HG03066 (cell line): ENCODE results near the gene SERPINB3.
A peak's percentile ranks its signal among the peaks of the same experiment; 100 is the strongest.
"Not testable (repeated sequence)": the region's sequence is repeated elsewhere in the genome, so short reads cannot be mapped to it uniquely, and the experiment has no call there.

Source experiments
- ATAC-seq: cut with Tn5 transposase; IDR thresholded peaks from one replicate; pipeline ENCODE4 v1.9.1; 2021; ENCODE audit warnings: low read depth; ENCODE audit not compliant: unreplicated experiment

SERPINB3 gene

DNA sequence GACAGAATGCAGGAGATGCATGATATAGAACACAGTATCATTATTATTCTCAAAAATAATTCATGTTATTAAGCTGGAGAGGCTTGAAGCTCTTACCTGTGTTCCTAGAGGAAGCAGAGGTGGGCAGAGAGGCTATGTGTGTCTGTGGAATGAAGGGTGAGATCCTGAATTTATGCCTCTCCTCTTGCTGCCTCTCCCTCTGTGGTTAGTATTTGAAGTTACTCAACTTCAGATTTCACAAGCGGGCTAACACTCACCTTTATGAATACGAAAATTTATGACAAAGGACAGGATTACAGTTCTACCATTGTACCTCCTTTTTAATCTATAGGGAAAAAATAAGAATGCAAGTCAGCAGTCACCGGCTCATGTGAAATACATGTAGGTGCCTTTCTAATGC, at the start of gene SERPINB3:
Gene SERPINB3 (minus strand): TSS at position 144 of the 400 bp plus-strand sequence. CDS start 677 bp downstream, outside the sequence.
- ATAC-seq = not testable (repeated sequence)

DNA sequence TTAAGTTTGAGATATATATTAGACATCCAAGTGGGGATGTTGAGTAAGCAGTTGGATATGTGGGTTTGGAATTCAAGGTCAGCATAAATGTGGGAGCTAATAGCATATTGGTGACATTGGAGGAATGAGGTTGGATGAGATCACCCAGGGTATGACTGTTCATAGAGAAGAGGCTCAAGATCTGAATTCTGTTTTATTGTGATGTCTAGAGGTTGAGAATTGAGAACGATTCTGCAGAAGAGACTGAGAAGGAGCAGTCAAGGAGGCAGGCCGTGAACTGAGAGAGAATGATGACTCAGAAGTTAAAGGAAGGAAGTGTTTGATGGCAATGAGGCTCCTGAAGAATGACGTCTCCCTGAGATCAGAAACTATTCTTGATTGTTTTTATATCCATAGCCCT, 47.0 kb upstream of the SERPINB3 start:
- no peak for ATAC-seq

DNA sequence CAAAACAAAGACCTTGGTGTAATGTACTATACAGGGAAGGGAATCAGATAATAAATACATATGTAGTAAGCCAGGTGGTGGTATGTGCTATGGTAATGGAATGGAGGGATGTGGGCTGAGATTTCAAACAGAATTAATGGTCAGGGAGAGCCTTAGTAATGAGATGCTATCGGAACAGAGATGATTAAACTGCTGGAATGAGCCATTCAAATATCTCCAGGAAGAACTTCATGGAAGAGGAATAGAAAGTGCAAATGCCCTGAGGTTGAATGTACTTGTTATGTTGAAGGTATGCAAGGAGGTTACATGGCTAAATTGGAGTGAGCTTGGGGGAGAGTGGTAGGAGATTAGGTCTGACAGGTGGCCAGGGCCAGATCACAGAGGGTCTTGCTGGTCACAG, 46.1 kb upstream of the SERPINB3 start:
- ATAC-seq = no peak

DNA sequence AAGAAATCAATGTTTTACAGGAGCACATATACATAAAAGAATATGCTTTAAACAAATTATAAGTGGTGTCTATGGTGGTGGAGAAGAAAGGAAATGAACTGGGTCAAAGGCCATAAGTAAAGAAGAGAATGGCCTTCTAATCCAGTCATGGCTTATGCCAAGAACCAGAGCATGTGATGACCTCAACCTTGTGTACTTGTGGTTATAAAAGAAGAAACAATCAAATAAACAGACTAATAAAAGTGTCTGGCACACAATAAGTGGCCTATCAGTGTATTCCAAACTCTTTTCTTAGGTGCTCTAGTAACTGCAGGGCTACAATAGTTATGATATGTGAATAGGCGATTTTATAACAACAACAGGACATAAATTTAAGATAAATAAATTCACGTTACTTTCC, 43.7 kb upstream of the SERPINB3 start:
- ATAC-seq = no peak

DNA sequence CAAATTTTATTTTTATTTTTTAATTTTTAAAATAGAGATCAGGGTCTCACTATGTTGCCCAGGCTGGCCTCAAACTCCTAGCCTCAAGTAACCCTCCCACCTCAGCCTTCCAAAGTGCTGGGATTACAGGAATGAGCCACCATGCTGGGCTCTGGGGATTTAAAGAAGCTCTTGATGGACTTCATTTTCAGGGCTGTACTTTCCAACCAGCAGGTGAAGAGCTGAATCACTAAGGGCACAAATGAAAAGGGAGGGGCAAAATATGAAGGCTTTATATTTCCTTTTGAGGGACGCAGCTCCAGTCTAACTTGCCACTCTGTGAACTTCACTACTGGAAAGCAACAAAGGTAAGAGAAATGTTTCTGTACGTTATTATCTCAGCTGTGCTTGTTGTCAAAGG, 41.0 kb upstream of the SERPINB3 start, which contains the start of gene SERPINB11:
Gene SERPINB11 (plus strand): TSS at position 301 of the 400 bp plus-strand sequence. CDS start 7,234 bp downstream, outside the sequence.
- ATAC-seq = no peak

DNA sequence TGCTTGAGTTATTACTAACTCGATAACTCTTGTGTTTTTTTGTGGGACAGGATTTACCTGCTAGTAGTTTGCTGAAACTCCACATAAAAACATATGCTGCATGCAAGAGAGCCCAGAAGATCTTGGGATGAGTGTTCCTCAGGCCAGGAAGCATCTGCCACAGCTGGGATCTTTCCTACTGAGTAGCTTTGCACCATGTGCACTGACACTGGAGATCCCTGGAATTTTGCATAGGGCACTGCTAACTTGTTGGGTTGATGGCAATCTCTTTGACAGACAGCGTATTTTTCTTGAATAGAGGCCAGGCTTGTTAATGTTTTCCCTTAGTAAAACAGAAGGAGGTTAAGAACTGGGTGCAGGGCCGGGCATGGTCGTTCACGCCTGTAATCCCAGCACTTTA, 40.3 kb upstream of the SERPINB3 start:
- ATAC-seq = no peak

DNA sequence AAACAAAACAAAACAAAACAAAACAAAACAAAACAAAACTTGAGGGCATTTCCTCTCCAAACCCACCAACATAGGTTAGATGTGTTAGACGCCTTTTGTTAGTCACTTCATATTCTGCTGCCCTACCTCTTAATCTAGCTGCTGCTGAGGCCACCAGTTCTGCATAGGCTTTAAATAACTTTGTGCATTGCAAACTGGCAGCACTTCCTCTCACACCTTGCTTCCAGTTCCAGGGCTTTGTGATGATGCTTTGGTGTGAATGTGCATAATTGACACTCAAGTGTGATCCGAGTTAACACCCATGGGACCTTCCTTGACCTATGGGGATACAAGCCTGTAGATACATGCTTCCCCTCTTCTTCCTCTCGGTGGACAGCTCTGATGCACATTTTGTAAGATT, 38.8 kb upstream of the SERPINB3 start:
- no peak for ATAC-seq

DNA sequence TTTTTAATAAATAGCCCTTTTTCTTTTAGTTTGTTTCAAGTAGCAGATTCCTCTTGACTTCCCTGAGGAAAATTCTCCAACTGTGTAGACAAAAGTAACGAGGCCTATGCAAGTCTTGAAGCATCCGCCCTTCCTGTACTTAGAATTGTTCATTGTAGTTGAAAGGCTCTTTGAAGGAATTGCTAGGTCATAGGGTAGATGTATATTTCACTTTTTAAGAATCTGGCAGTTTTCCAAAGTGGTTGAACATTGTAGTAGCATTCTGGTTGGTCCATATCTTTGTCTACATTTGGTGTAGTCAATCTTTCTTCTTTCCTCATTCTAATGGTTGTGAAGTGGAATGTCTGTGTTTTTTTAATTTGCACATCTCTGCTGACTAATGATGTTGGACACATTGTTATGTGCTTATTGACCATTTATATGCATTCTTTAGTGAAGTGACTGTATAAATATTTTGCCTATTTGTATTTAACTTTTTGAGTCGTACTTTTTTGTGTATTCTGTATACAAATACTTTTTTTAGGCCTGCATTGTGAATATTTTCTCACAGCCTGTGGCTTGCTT, 35.5 kb upstream of the SERPINB3 start:
- no peak for ATAC-seq

DNA sequence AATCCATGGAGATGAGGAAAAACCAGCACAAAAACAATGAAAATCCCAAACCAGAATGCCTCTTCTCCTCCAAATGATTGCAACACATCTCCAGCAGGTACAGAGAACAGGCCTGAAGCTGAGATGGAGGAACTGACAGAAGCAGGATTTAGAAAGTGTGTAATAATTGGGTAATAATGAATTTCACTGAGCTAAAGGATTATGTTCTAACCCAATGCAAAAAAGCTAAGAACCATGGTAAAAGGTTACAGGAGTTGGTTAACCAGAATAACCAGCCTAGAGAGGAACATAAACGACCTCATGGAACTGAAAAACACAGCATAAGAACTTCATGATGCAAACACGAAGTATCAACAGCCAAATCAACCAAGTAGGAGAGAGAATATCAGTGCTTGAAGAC, 27.4 kb upstream of the SERPINB3 start:
- no peak for ATAC-seq

DNA sequence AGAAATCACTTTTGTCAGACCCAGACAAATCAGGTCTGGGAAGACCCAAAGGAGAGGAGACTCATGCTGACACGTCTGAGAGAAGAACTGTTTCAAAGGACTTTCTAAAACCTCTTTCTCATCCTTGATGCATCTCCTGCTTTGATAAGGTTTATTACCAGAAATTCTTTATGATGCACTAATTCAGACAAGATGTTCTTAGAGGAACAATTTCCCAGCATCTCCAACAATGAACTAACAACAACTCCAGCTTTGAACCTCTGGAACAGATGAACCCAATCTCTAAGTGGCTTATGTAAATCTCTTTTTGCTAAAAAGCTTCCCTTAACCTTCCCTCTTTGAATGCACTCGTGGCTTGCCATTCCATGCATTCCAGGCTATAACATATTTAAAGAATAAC, 25.2 kb upstream of the SERPINB3 start:
- ATAC-seq = no peak

DNA sequence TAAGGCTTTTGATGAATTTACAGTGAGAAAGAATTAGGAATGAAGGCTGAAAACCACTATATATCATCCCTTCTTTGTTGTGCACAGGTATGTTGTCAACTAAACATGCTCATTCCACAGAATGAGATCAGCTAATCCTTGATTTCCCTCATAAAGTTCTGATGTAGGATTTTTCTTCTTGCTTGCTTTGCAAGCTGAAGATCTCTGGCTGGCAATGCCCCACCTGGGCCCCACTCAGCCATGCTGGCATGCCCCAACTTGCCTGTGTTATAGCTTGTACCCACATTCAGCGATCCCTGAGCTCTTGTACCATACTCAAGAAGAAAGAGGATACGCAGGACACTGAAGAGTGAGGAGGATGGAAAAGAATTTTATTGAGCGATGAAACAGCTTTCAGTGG, 23.0 kb upstream of the SERPINB3 start:
- ATAC-seq = no peak

DNA sequence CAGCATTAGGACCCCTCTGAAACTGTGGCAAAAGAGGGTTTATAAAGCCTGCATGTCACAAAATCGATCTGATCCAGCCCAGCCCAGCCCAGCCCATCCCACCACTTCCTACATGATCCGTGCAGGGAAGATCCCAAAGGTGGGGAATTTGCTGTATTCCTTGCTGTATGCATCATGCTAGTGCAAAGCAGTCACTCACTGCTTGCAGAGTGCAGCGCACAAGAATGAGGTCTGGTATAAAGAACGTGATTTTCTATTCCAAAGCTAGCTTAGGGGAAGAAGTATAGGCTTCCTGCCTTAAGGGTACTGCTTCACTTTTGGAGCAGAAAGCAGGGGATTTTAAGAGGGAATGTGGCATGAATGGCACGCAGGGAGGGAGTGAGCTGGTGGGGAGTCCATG, 22.2 kb upstream of the SERPINB3 start:
- ATAC-seq = no peak

DNA sequence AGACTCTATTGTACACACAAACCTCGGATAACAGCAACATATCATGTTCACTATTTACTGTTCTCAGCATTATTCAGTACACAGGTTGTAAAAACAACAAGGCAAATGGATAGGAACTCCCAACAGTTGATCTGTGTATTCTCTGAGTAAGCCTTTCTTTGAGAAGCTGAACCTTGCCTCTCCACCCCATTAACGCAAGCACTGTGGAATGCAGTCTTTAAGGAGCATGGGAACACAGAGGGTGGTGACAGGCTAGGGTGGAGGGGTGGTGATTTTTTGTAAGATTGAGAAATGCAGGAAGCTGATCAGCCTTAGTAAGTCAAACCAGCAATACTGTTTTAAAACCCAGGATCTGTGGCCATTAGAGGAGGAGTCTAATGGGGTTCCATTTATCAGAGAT, 21.5 kb upstream of the SERPINB3 start:
- ATAC-seq = no peak

DNA sequence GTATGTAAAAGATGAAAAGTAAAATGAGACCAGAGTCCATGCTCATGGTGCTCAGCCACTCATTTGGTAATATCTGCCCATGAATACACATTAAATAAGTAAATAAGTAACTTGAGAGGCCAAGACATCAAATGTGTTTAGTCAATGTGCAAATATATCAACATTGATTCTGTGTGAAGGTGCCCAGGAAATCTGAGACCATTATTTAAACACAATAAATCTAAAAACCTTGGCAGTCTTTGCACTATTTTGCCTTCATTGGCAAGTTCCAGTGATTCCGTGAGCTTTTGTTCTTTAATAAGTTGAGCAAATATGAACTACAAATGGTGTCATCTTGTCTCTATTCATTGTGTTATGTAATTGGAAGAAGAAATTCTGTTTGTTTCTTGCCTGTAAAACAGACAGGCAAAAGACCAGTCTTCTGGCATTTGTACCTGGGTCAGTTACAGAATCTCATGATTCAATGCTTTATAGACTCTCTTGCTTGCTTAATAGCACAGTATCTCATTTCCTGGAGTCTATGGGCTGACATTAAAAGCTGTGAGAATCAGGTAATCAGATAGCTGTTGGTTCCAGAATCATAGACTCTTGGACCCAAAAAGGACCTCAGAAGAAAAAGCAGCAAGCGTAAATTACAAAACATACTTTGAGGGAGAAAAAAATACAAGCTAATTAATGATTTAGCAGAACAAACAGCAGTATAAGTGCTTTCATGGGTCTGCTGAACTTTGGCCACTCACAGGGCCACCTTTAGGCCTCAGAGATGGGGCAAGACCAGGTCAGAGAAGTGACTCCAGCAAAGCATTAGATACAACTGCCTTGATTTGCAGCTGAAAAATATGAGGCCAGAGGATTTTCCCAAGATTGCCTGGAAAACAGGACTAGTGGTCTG, 20.0 kb upstream of the SERPINB3 start:
- no peak for ATAC-seq

DNA sequence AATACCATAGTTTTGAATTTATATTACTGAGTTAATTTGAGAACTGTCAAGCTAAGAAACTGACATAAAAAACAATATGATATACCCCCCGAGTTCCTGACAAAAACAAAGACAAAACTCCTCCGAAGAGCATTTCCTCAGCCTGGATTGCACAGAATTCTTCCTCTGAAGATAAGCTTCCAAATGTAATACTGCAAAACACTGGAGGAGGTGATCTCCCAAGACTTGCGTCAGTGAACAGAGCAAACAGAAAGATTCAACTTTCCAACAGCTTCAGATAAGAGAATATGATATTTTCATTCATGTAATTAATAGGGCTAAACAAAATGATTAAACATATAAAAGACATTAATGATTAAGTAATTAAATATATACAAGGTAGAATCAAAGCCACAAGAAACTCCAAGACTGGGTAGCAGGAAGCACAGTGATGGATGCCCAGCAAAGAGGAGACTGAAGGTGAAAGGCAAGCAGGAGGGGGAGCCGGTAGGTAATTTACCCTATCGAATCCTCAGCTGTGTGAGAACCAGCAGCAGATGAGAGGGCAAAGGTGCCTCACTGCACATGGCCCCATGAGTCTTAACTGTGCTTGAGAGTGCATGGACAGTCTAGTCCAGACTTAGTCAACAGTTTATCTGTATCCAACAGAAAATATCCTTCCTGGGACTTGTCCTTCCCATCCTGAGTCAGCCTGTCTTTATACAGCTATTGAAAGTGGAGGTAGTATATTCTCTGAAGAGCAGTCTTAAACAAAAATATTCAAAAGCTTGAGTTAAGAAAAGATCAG, 18.3 kb upstream of the SERPINB3 start:
- ATAC-seq = no peak

DNA sequence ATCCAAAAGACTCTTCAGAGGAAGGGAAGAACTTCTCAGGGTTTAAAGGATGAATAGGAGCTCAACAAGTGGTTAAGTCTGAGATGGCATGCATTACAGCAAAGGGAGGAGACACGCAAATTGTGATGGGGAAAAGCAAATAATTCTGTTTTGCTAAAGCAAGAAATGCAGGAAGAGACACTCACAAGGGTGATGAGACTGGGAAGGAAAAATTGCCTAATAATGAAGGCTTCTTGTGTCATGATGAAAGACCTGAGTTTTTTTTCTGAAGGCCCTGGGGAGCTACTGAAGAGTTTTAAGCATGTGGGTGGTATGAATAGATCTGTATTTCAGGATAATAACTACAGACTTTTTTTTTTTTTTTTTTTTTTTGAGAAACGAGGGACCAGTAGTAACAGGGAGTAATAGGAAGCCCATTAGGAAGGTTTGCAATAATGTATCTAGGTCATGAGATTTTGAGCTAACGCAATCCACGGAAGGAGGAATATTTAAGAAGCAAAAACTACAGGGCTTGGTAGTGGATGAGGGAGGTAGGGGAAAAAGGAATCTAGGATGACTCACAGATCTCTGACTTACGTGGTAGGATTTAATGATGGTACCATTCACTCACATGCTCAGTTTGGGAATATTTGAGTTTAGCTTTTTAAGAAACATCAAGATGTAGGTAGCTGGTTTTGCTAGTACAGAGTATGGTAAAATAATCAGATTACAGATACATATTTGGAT, 16.0 kb upstream of the SERPINB3 start:
- ATAC-seq = no peak

DNA sequence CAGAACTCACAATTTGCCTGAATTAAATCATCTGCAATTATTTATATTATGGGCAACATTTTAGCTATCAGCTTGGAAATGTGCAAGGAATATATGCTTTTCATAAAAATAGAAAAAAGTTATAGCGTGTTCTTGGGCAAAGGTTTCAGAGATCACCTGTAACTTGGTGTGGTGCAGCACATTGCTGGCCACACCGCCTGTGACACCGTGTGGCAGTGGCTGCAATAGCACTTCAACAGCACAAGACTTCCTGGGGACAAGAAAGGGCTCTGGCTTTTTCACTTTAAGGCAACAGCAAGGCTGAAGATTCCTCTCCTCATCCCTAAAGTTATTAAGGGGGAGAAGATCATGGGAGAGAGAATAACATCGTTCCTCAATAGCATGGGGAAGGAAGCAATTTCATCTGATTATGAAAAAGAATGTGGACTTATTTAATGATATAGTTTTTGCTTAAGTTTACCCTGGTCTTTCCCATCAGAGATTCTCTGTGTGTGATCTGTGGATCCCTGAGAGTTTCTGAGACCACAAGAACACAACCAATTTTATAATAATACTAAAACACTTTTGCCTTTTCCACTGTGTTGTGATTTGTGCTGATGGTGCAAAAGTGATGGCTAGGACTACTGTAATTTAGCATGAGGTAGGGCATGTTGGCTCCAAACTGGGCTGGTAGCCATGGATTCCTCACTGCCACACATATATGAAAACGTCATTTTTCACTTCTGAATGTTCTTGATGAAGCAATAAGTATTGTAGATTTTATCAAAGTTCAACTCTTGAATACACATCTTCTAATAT, 15.0 kb upstream of the SERPINB3 start:
- peak; percentile 72 for ATAC-seq

DNA sequence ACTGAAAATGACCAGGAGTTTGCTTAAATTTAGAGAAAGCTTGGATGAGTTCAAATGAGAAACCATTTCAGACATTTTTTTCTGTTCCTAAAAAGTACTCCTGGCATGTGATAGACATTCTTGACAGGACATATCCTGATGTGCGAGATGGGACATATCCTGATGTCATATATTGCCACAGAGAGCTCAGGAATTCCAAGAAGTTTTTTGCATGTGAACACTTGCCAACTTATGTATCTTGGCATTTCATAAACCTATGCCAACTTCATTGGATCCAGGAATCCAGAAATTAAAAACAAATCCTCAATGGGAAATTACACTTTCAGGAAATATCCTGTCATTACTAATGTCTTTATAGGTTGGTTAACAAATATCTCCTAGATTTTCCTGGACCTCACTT, 2.9 kb upstream of the SERPINB3 start:
- no peak for ATAC-seq

DNA sequence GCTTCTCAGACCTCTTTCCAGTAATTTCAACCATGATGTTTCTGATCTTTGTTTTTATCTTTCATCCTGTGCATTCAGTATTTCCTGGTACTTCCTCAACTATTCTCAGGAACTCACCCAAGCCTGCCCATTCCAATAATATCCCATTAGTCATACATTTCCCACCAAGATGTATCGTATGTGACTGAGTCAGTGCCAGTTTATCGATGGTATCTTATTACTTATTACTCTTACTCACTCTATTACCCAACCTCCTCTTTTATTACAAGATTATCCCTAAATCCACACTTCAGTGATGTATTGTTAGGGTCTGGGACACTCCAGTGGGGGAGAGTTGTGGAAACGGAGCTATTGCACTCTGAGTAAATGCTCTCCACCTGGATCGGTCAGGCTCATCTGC, 2.8 kb downstream of the SERPINB3 start:
- ATAC-seq = not testable (repeated sequence)

DNA sequence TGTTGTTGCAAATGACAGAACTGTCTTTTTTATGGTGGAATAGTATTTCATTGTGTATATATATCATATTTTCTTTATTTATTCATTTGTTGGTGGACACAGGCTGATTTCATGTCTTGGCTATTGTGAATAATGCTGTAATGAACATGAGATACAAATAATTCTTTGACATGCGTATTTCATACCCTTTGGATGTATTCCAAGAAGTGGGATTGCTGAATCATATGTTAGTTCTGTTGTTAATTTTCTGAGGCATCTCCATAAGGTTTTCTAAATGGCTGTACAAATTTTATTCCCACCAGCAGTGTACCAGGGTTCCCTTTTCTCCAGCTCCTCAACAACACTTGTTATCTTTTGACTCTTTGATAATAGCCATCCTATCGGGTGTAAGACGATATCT, 11.4 kb downstream of the SERPINB3 start:
- not testable (repeated sequence) for ATAC-seq
